WTC11 (cell line): ENCODE measurements around the gene HOXA5. TPM values are rescaled to one million over a fixed set of nuclear protein-coding genes. Genes with fewer than 3 reads are reported as not detected.

ENCODE experiments used
- ATAC-seq: fragments of 200-7000 bp; cut with Tn5 transposase; 2 replicates; pipeline ENCODE4 v1.10.0; 2021; ENCODE audit warnings: mild to moderate bottlenecking, moderate library complexity
- CTCF ChIA-PET: fragments of 300-600 bp; sonication (Branson Sonifier 250); formaldehyde crosslinking; loops from one replicate; lab custom pipeline; 2021; ENCODE audit warnings: antibody characterized with exemption; lab: Charles Lee
- POLR2A ChIA-PET: fragments of 350-600 bp; sonication (Branson Sonifier 250); formaldehyde crosslinking; loops from one replicate; lab custom pipeline; 2021; ENCODE audit warnings: antibody characterized with exemption; lab: Charles Lee
- DNase-seq: peaks from one replicate; pipeline ENCODE4 v3.0.0; 2021; ENCODE audit warnings: low spot score
- H3K27ac Mint-ChIP-seq: 2 replicates; pipeline ENCODE4 v1.8.0; 2021; ENCODE audit warnings: mixed read lengths
- H3K27me3 Mint-ChIP-seq: 2 replicates; pipeline ENCODE4 v1.8.0; 2021; ENCODE audit warnings: low read depth, mild to moderate bottlenecking, moderate library complexity, mixed read lengths
- H3K36me3 Mint-ChIP-seq: 2 replicates; pipeline ENCODE4 v1.8.0; 2021; ENCODE audit warnings: mixed read lengths
- H3K4me1 Mint-ChIP-seq: 2 replicates; pipeline ENCODE4 v1.8.0; 2022; ENCODE audit warnings: mixed read lengths
- H3K4me3 Mint-ChIP-seq: 2 replicates; pipeline ENCODE4 v1.8.0; 2021; ENCODE audit warnings: mild to moderate bottlenecking, moderate library complexity, mixed read lengths
- H3K9me3 Mint-ChIP-seq: 2 replicates; pipeline ENCODE4 v1.8.0; 2021; ENCODE audit warnings: mixed read lengths
- CTCF ChIP-seq: fragments of 200-600 bp; IDR thresholded peaks from 2 replicates; pipeline ENCODE4 v1.8.0; 2022; ENCODE audit warnings: antibody characterized with exemption
- E2F1 ChIP-seq: sonication (generic); formaldehyde crosslinking; IDR thresholded peaks from 2 replicates; pipeline ENCODE4 v1.8.0; 2022; ENCODE audit warnings: mild to moderate bottlenecking, missing genetic modification reagents
- ELF4 ChIP-seq: sonication (generic); formaldehyde crosslinking; IDR thresholded peaks from 2 replicates; pipeline ENCODE4 v1.8.1; 2022; ENCODE audit warnings: low read depth, mild to moderate bottlenecking, moderate library complexity, missing genetic modification reagents
- HMGA2 ChIP-seq: fragments of 250-450 bp; sonication (Bioruptor Pico); IDR thresholded peaks from 2 replicates; pipeline ENCODE4 v1.4.0; 2021; ENCODE audit warnings: mild to moderate bottlenecking, moderate library complexity
- NR2C2 ChIP-seq: sonication (generic); formaldehyde crosslinking; IDR thresholded peaks from 2 replicates; pipeline ENCODE4 v1.8.0; 2022; ENCODE audit warnings: mild to moderate bottlenecking, missing genetic modification reagents
- PREB ChIP-seq: sonication (generic); formaldehyde crosslinking; IDR thresholded peaks from 2 replicates; pipeline ENCODE4 v1.8.1; 2022; ENCODE audit warnings: mild to moderate bottlenecking, missing genetic modification reagents, moderate library complexity, borderline replicate concordance
- SMAD4 ChIP-seq: sonication (generic); formaldehyde crosslinking; IDR thresholded peaks from 2 replicates; pipeline ENCODE4 v1.8.0; 2022; ENCODE audit warnings: mild to moderate bottlenecking, missing genetic modification reagents
- SP1 ChIP-seq: sonication (generic); formaldehyde crosslinking; conservative IDR thresholded peaks from 2 replicates; pipeline ENCODE4 v1.8.1; 2022; ENCODE audit warnings: missing genetic modification reagents
- USF1 ChIP-seq: sonication (generic); formaldehyde crosslinking; IDR thresholded peaks from 2 replicates; pipeline ENCODE4 v1.8.0; 2022; ENCODE audit warnings: mild to moderate bottlenecking, missing genetic modification reagents
- ZNF138 ChIP-seq: sonication (generic); formaldehyde crosslinking; conservative IDR thresholded peaks from 2 replicates; pipeline ENCODE4 v1.8.1; 2022; ENCODE audit warnings: mild to moderate bottlenecking, moderate library complexity, missing genetic modification reagents
- ZNF671 ChIP-seq: fragments of 250-450 bp; sonication (Bioruptor Pico); IDR thresholded peaks from 2 replicates; pipeline ENCODE4 v1.8.0; 2021; ENCODE audit warnings: mild to moderate bottlenecking
- total RNA-seq: library from RNA; stranded (reverse); gene quantifications from 3 replicates; pipeline ENCODE4 v1.2.3, GENCODE V29; 2021
- TF ChIP-seq, protein P1 (sequence below): fragments of 250-450 bp; sonication (Bioruptor Pico); IDR thresholded peaks from 2 replicates; pipeline ENCODE4 v1.9.0; 2021; ENCODE audit warnings: mild to moderate bottlenecking, borderline replicate concordance
- TF ChIP-seq, protein P2 (sequence below): fragments of 250-450 bp; sonication (Bioruptor Pico); IDR thresholded peaks from 2 replicates; pipeline ENCODE4 v1.9.0; 2021; ENCODE audit warnings: mild to moderate bottlenecking
- TF ChIP-seq, protein P3 (sequence below): fragments of 250-450 bp; sonication (Bioruptor Pico); IDR thresholded peaks from 2 replicates; pipeline ENCODE4 v2.1.2; 2022; ENCODE audit warnings: mild to moderate bottlenecking, moderate library complexity

The HOXA5 gene
- total RNA-seq, 1 experiment from 2014 or later, result not detected

DNA sequence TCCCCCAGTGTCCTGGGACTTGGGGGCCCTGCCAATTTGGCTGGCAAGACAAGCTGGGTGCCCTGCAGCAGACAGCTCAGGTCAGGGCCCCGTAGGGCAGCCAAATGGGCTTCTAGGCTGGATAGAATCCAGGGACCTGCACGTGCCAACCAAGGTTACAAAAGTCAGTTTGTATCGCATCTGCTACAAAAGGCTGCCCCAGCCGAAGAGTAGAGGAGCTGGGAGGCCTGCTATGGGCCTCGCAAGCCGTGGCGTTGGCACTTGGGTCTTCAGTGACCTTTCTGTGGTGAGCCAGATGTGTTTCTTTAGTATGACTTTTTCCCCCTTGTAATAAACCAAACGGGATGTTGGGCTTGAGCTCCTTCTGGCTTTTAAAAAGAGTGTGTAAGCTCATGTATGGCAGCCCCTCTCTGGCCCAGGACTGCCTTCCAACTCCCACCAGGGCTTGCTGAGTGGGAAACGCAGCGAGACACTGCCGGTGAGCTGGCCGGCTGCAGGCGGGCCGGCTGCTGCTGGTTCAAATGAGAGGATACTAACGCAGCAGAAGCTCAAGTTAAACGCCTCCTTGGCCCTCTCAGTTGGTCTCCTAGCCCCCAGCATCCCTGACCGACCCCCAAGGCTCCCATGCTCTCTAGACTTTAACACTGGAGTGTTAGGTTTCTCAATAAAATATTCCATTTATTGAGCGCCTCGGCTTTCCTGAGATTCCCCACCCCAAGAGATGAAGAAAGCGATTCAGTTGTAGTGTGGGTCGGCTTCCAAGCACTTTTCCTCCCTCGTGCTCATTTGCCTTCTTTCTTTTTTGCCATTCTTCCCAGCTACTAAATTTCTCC, 33.7 kb upstream of the HOXA5 start (continued):
- TF ChIP-seq PREB (CRISPR knock-in tag) (no peak), HMGA2 (no peak), SMAD4 (CRISPR knock-in tag) (no peak), ZNF138 (no peak), NR2C2 (CRISPR knock-in tag) (no peak), ELF4 (CRISPR knock-in tag) (no peak)
- TF ChIP-seq, protein P1, sequence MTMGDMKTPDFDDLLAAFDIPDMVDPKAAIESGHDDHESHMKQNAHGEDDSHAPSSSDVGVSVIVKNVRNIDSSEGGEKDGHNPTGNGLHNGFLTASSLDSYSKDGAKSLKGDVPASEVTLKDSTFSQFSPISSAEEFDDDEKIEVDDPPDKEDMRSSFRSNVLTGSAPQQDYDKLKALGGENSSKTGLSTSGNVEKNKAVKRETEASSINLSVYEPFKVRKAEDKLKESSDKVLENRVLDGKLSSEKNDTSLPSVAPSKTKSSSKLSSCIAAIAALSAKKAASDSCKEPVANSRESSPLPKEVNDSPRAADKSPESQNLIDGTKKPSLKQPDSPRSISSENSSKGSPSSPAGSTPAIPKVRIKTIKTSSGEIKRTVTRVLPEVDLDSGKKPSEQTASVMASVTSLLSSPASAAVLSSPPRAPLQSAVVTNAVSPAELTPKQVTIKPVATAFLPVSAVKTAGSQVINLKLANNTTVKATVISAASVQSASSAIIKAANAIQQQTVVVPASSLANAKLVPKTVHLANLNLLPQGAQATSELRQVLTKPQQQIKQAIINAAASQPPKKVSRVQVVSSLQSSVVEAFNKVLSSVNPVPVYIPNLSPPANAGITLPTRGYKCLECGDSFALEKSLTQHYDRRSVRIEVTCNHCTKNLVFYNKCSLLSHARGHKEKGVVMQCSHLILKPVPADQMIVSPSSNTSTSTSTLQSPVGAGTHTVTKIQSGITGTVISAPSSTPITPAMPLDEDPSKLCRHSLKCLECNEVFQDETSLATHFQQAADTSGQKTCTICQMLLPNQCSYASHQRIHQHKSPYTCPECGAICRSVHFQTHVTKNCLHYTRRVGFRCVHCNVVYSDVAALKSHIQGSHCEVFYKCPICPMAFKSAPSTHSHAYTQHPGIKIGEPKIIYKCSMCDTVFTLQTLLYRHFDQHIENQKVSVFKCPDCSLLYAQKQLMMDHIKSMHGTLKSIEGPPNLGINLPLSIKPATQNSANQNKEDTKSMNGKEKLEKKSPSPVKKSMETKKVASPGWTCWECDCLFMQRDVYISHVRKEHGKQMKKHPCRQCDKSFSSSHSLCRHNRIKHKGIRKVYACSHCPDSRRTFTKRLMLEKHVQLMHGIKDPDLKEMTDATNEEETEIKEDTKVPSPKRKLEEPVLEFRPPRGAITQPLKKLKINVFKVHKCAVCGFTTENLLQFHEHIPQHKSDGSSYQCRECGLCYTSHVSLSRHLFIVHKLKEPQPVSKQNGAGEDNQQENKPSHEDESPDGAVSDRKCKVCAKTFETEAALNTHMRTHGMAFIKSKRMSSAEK (CRISPR knock-in tag), result no peak

DNA sequence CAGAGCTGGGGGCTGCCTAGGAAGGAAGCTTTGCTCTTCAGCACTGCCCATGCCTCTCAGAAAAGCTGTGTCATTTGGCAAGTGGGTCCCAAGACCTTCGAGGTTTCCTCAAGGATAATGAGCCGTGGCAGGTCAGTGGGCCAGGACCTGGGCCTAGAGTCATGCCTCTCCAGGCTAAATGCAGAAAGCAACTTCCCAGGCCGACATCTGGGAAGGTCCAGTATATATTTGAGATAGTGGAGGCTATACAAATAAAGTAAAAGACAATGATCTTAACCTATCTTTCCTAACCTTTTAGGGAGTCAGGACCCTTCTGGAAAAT, 33.0 kb upstream of the HOXA5 start:
- ChIA-PET POLR2A (no interaction called here), CTCF (interaction anchor here (1.2 to 2.3 kb wide), 3 partner anchors 8 to 68 kb away, joined by 4 to 6 read pairs (median 4); partner anchors contain the start of genes HOXA11 and HOXA9)
- Mint-ChIP-seq H3K4me3 (no peak overlapping the region), H3K4me1 (peaks cover 25% of the 10 kb centered on the region), H3K27ac (no peak overlapping the region), H3K9me3 (no peaks in the 10 kb centered on the region), H3K27me3 (peaks cover 99% of the 10 kb centered on the region), H3K36me3 (no peaks in the 10 kb centered on the region)
- ATAC-seq (no peak), DNase-seq (no peak)
- TF ChIP-seq ZNF671 (CRISPR knock-in tag) (no peak), USF1 (CRISPR knock-in tag) (no peak), CTCF (no peak), SP1 (CRISPR knock-in tag) (no peak), E2F1 (CRISPR knock-in tag) (no peak)
- TF ChIP-seq, protein P2, sequence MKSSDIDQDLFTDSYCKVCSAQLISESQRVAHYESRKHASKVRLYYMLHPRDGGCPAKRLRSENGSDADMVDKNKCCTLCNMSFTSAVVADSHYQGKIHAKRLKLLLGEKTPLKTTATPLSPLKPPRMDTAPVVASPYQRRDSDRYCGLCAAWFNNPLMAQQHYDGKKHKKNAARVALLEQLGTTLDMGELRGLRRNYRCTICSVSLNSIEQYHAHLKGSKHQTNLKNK, result no peak
- TF ChIP-seq, protein P3, sequence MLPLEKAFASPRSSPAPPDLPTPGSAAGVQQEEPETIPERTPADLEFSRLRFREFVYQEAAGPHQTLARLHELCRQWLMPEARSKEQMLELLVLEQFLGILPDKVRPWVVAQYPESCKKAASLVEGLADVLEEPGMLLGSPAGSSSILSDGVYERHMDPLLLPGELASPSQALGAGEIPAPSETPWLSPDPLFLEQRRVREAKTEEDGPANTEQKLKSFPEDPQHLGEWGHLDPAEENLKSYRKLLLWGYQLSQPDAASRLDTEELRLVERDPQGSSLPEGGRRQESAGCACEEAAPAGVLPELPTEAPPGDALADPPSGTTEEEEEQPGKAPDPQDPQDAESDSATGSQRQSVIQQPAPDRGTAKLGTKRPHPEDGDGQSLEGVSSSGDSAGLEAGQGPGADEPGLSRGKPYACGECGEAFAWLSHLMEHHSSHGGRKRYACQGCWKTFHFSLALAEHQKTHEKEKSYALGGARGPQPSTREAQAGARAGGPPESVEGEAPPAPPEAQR (CRISPR knock-in tag), result no peak
